HG03103 (cell line): ENCODE results near the gene DOLPP1.
"Not testable (repeated sequence)": the region's sequence is repeated elsewhere in the genome, so short reads cannot be mapped to it uniquely, and the experiment has no call there.

ENCODE experiments used
- ATAC-seq: cut with Tn5 transposase; IDR thresholded peaks from one replicate; pipeline ENCODE4 v1.9.1; 2021; ENCODE audit warnings: low read depth; ENCODE audit not compliant: unreplicated experiment

Gene DOLPP1, protein sequence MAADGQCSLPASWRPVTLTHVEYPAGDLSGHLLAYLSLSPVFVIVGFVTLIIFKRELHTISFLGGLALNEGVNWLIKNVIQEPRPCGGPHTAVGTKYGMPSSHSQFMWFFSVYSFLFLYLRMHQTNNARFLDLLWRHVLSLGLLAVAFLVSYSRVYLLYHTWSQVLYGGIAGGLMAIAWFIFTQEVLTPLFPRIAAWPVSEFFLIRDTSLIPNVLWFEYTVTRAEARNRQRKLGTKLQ

DNA sequence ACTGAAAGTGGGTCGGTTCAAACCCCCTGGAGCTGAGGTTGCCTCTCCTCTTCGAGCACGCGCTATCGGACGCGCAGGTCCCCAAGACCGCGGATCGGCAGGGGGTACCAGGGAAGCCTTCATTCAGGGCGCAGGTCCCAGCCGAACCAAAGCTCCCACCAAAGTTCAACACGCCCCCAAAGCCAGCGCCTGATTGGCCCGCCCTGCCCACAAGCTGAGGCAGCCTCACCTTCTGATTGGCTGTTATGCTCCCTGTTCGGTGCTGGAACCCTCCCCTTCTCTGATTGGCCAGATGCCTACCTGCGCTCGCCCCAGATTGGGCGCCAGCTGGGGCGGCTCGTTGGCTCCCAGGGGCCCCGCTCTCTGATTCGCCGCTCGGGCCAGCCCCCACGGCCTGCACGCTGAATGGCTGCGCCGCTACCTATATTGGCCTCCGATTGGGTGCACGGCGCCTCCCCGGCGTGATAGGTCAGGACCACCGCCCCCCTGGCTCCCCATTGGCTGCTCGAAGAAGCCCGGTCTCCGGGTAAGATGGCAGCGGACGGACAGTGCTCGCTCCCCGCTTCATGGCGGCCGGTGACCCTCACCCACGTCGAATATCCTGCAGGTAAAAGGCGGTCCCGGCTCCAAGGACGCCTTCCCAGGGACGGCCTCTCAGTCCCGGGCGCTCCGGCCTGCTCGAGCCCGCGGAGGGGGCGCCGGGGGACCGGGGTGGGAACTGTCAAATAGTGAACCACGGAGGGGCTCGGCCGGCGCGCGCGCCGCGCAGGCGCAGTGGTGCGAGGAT lies at the start of gene DOLPP1:
Gene DOLPP1 (plus strand): TSS at position 511 of the 787 bp plus-strand sequence. CDS start 21 bp downstream, at position 532.
- ATAC-seq: peak; percentile 89

DNA sequence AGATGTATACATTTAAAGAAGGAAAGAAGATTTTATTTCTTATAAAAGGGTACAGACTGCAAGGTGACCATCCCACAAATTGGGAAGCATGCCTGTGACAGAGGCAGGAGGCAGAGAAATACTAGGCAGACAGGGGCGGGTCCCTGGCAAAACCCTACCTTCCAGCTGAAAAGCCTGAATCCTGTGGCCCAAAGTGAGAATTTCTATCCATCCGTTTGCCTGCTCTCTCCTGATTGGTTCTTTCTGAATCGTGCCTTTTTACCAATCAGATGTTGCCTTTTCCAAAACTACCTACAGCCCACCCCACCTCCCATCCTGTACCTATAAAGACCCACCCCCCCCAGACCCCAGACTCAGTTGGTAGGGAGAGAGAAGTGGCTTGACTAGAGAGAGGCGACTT lies 49.4 kb upstream of the DOLPP1 start:
- ATAC-seq: no peak

DNA sequence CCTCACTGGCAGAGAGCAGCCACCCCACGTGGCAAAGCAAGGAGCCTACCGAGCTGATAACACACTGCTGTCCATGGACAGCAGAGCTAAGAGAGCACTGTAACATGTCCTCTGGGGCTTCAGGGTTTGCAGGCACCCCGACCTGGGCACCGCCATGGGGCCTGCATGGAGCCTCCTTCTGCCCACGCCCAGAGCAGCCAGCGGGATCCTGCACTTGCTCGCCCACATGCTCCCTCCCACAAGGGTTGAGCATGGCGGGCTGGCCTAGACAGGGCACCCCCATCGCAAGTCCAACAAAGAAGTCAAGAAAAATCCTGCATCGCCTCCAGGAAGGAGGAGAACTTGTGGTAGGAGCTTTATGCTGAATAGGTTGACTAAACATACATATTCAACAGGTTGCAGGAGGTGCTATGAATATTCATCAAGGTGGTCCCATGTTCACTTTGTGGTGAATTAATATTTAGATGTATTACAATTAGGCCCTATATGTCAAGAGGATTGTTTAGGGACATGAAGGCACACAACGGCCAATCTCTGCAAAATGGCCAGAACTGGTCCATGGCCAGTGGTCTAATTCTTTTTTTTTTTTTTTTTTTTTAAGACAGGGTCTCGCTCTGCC lies 48.3 kb upstream of the DOLPP1 start:
- no peak for ATAC-seq

DNA sequence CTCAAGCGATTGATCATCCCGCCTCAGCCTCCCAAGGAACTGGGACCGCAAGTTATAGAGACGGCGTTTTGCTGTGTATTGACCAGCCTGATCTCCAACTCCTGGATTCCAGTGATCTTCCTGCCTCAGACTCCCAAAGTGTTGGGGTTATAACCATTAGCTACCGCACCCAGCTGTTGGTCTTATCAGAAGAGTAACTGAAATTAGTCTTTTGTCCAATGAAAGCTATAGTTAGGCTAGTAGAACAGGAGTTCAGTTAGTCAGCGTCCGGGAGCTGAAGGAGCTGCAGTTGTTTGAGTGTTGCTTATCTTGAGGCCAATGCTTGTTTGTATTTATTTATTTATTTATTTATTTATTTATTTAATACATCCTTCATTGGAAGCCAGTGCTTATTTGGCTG lies 47.7 kb upstream of the DOLPP1 start:
- ATAC-seq: no peak

DNA sequence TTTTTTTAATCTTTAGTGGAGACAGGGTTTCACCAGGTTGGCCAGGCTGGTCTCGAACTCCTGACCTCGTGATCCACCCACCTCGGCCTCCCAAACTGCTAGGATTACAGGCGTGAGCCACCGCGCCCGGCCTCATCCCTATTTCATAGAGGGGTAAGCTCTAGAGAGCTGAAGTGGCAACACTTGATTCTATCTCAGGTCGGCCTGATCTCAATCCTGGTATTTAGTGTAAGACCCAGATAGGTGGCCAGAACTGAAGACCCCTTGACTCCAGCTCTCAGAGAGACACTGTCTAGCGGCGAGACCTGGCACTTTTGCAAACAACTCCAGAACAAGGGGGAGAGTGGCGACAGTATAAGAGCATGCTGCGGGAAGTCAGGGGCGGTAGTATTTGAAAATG lies 45.1 kb upstream of the DOLPP1 start:
- ATAC-seq: not testable (repeated sequence)

DNA sequence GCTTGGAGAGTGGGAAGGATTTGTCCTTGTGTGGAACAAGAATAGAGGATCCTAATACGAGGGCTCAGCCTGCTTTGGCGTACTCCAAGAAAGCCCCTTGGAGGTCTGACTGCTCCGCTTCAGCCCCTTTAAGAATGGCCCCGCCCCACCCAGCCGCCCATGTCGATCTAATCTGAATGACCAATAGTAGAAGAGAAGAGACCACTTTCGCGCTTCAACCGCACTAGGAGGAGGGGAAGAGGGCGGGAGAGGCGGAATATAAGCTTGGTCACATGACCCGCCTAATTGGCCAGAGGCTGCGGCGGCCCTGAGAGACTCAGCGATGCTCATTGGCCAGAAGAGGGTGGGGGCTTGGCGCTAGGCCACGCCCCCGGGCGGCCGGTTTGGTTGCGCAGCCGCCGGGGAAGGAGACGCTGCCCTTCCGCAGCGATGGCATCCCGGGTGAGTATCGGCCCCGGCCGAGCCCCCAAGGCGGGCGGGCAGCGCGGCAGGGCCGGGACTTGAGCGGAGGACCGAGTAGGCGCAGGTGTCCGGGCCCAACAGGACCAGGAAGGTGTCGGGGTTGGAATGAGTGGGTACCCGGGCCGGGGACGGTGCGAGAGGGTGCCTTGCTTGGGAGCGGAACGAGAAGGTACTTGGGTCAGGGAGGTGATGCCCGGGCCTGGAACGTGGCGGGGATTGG lies 44.5 kb upstream of the DOLPP1 start, which contains the start of gene MIGA2:
Gene MIGA2 (plus strand): TSS at position 386 of the 682 bp plus-strand sequence. CDS start 3,969 bp downstream, outside the sequence.
- ATAC-seq: peak; percentile 92

DNA sequence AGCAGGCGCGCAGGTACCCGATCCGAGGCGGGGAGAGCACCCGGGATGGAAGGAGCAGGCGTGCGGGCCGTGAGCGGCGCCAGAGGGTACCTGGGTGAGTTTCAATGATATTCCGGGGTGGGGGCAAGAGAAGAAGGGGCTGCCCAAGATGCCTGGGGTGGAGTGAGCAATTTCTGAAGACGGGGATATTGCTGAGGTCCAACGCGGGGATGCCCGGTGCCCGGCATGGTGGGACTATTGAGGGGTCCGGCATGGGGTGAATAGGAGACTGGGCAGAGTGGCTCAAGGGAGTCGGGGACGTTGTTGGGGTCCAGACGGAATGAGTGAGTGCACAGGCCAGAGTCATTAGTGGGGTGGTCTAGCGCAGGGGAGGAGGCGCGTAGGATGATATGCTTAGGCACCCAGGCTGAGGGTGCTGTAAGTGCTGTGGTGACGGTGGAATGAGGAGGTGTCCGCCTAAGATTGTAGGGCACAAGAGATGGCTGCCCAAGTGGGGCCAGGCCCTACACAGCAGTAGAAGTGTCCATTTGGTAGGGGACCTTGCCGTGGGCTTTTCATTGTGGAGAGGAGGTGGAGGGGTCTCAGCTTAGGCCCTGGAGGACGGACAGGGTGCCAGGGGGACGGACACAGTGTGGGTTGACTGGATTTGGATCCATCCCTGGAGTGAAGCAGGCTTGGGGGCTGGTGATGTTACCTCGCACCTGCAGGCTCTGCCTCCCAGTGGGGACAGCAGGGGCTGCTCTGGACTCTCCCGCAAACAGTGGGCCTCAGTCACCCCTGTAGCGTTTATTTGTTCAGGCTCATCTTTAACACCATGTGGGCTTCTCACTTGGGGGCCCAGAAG lies 43.8 kb upstream of the DOLPP1 start:
- no peak for ATAC-seq

DNA sequence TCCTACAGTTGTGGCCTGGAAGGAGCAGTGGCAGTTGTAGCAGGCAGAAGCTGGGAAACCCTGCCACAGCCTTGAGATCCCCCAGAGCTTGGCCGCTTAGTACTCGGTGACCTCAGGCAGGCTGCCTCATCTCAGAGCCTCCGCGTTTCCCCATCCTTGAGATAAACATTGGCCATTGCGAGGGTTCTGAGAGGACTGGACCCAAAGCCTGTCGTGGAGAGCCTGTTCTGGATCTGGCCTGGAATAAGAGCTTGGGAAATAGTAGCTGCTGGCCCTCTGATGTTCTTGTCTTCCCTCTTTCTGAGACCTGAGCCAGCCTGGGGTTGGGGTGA lies 43.2 kb upstream of the DOLPP1 start:
- ATAC-seq: no peak

DNA sequence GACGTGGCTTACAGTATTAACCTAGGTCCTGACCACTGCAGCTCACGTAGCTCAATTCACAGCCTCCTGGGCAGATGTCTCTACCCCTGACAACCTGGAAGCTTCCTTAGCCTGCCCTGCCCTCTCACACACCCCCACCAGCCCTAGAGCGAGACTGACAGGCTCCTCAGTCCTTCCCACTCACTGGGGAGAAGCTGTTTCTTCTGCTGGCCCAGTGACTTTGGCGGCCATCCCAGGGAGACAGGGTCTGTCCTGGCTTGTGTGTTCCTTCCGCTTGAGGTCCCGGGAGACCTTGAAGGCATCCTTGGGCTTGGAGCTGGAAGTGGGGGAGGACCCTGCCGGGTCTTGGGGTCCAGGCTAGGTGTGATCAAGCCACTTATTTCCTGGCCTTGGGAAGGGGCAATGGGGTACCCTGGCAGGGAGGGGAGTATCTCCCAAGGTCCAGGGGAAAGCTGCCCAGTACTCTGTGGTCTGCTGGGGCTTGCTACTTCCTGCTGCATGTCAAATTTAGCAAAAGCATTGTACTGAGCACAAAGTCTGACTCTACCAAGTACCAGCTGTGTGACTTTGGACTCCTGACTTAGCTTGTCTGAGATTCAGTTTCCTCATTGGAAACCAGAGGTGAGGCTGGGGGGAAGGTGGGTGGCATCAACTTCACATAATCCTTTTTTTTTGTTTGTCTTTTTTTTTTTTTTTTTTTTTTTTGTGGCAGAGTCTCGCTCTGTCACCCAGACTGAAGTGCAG lies 42.6 kb upstream of the DOLPP1 start:
- no peak for ATAC-seq

DNA sequence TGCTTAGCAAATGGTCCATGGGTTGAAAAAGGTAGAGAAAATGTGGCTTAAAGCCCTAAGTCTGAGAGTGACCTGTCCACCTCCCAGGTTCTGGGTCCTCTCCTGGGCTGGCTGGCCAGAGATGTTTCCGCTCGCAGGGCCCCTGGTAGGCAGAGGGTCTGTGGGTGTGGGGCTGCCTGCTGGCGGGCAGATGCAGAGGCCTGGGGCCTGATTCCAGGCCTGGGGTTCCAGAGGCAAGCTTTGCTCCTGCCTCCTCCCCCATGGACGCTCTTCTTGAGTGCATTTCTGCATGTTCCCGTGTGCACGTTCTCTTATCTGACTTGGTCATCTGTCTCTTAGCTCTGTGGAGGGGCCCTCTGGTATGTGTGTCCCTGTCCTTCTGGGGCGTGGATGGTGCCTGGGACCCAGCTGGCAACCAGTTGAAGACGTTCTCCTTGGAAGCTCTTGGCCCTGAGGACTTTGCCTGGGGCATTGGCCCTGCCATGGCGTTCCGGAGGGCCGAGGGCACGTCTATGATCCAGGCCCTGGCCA lies 40.7 kb upstream of the DOLPP1 start:
- no peak for ATAC-seq

DNA sequence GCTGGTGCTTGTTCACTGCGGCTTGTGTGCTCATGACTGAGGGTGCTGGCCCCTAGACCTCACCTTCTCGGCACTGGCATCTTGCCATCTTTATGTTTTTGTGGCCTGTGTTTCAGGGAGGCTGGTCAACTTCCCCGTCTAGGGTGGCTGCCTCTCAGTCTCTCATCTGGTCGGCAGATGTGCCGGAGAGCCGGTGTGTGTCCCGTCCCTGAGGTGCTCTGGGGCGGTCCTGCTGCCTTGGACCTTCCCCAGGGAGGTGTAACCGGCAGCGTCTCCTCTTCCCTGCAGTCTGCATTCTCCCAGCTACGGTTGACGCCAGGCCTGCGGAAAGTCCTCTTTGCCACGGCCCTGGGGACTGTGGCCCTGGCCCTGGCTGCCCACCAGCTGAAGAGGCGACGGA lies 38.9 kb upstream of the DOLPP1 start:
- no peak for ATAC-seq

DNA sequence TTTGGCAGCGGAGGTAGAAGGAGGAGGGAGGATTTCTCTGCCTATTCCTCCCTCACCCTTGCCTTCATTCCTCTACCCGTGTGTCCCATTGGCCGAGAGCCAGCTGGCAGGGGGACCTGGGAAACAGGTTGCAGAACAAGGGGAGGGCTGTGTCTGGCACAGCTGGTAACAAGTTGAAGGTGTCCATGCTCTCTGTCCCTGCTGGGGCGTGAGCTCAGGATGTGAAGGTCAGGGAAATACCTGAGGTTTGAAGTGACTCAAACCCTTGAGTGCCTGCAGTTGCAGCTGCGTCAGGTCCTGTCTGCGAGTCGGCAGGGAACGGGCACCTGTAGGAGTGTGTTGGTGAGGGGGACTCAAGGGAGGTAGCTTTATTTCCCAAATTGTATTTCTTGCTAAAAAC lies 28.3 kb upstream of the DOLPP1 start:
- no peak for ATAC-seq

DNA sequence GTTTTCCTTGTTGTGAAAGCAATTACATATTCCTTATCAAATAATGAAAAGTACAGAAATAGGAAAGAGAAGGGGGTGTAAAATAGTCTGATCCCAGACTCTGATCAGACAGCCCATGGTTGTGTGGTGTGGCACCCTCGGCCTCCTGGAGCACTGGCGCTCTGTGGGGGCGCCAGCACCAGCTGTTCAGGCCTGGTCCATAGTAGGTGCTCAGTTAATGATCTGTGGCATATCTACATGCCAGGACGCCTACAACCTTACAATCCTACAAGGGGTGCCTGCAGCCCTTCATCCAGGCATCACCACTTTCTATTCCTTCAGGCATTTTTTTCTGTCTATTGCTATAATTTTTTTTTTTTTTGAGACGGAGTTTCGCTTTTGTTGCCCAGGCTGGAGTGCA lies 27.9 kb upstream of the DOLPP1 start:
- ATAC-seq: no peak

DNA sequence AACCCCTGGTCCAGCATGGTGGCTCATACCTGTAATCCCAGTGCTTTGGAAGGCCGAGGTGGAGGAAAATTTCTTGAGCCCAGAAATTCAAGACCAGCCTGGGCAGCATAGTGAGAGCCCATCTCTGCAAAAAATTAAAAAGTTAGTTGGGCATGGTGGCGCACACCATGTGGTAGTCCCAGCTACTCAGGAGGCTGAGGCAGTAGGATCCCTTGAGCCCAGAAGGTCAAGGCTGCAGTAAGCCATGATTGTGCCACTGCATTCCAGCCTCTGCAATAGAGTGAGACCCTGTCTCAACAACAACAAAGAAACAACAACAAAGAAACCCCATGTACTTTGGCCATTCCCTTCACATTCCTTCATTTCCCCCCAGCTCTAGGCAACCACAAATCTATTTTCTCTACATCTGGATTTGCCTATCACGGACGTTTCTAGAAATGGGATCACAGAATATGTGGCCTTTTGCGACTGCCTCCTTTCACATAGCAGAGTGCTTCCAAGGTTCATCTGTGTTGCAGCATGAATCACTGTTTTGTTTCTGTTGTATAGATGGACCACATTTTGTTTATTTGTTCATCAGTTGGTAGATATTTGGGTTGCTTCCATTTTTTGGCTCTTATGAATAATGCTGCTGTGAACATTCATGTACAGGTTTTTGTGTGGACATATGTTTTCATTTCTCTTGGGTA lies 26.6 kb upstream of the DOLPP1 start:
- no peak for ATAC-seq

DNA sequence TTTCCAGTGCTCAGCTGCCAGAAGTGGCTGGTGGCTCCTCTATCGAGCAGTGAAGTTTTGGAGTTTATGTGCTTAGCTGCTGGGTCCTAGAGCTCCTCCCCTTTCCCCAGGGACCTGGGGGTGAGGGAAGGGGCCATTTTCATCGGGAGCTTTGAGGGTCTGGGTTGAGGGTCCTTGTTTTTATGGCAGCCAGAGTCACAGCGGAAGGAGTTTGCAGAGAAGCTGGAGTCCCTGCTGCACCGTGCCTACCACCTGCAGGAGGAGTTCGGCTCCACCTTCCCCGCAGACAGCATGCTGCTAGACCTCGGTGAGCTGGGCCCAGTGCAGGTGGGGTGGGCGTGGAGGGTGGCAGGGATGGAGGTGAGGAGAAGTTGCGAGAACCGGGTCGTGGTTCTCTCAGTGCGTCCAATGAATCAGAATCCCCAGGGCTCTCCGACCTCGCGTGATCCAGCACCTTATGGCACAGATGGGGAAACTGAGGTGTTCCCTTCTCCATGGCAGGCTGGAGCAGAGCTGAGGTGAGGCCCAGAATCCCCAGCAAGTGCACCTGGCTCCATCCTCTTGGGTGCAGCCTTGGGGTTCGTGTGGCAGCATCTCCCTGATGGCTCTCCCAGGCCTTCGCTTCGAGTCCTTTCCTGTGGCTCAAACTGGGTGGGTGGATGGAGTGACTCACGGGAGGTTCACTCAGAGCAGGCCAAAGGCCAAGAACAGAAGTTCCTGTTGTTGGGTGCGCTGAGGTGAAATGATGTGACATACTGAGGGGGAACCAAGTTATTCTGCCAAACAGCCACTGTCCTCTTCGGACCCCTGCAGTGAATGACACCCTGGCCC lies 21.7 kb upstream of the DOLPP1 start:
- no peak for ATAC-seq

DNA sequence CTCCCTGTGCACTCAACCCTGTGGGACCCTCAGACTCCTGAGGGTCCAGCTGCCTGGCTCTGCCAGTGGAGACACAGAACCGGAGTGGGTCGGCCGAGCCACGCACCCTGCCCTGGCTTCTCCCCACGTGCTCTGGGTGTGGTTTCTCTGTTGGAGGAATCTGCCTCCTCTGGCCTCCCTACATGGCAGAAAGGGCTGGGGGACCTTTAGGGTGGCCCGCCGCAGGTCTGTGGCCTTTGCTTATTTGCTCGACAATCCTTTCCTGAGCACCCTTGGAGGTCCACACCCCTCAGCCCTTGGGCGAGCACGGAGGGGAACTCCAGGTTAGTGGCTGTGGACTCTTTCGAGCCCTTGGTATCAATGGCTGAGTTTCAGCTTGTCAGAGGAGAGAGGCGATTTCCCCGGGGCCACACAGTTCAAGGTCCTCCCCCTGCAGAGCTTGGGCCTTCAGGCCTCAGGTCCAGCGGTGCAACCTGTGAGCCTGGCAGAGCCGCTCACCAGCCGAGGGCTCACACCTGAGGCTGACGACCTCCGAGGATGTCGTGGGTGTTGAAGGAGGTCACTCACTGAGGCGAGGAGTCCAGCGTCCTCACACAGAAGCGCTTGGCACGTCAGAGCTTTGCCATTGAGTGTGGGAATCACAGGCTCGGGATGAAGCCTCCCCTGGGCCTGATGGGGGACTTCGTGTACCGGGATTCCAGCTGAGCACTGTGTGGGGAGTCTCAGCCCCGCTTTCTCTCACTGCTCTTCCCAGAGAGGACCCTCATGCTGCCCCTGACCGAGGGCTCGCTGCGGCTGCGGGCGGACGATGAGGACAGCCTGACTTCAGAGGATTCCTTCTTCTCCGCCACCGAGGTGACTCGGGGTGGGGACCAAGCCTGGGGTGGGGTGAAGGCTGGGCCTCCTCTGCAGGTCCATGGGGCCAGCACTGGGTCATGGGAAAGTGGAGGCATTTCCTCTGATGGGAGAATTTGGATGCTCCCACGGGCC lies 20.8 kb upstream of the DOLPP1 start:
- no peak for ATAC-seq

DNA sequence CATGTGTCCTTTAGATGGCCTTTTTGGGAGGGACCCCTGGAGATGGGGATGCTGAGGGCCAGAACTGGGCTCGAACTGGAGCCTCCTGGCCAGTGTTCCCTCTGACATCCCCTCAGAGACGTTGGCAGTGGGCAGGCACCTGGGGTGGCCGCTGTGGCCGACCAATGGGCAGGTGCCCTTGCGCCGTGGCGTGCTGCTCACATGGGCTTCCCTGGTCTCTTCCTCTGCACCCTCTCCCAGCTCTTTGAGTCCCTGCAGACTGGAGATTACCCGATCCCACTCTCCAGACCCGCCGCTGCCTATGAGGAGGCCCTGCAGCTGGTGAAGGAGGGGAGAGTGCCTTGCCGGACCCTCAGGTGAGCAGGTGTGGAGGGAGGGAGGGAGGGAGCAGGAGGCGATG lies 19.9 kb upstream of the DOLPP1 start:
- ATAC-seq: no peak
